Ovary (tissue), 3 donors: ENCODE results near the gene AKT1.

Source experiments
- CTCF ChIP-seq, 3 donors: fragments of 450-650 bp in 2 of 3; fragments of 200-600 bp in 1 of 3; IDR thresholded peaks; one replicate each; pipeline versions ENCODE4 v1.5.1 to v1.8.0; 2016 to 2022; ENCODE audit warnings: antibody characterized with exemption in 3 of 3, mild to moderate bottlenecking in 1 of 3
- POLR2A ChIP-seq: fragments of 450-650 bp; IDR thresholded peaks from one replicate; pipeline ENCODE4 v1.6.1; 2017; ENCODE audit warnings: antibody characterized with exemption, mild to moderate bottlenecking, moderate library complexity
- donor health status: DM: no; HTN: no; CAD: no.

DNA sequence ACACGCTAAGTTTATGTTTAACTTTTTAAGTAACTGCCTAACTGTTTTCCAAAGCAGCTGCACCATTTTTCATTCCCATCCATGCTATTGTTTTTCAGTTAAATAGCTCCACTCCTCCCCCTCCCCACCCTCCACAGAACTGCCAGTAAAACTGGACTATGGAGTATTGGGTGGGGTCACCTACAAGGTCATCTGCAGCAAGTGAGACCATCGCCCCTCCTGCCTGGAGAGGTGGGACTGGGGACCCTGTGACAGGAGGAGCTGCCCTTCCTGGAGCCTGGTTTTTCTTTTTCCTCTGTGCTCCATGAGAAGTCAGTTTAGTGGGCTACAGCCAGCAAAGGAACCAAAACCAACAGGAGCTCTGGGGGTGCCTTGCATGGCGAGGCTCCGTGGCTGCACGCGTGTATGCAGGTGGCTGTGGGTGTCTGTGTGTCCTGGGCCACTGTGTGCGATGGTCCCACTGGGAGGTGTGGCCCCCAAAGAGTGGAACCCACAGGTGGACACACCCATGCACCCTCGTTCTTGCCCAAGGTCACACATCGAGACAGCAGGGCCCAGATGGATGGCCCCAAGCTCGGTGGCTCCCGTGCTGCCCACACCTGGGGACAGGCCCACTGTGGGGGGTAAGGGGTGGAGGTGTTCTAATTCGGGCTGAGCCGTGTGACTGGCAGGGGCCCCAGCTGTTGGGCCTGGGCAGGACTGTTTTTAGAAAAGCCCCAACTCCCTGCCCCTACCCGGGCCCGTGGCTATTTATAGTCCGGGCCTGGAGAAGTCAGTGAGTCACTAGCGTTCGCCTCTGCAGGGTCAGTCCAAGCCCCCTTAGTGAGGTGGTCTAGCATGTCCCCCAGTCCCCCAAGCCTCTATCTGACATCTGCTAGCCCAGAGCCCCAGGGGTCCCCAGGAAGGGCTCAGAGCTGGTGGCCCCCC, 73.8 kb downstream of the AKT1 start:
- TF ChIP-seq CTCF (IDR thresholded peaks at IDR 0.05) = no peak
- TF ChIP-seq POLR2A = no peak
